Measurements from ENCODE around the gene IGFBP3. TPM values are rescaled to one million over a fixed set of nuclear protein-coding genes. Genes with fewer than 3 reads are reported as not detected.

The IGFBP3 gene
- total RNA-seq, 1 experiment from 2014 or later = 2.9 TPM

DNA sequence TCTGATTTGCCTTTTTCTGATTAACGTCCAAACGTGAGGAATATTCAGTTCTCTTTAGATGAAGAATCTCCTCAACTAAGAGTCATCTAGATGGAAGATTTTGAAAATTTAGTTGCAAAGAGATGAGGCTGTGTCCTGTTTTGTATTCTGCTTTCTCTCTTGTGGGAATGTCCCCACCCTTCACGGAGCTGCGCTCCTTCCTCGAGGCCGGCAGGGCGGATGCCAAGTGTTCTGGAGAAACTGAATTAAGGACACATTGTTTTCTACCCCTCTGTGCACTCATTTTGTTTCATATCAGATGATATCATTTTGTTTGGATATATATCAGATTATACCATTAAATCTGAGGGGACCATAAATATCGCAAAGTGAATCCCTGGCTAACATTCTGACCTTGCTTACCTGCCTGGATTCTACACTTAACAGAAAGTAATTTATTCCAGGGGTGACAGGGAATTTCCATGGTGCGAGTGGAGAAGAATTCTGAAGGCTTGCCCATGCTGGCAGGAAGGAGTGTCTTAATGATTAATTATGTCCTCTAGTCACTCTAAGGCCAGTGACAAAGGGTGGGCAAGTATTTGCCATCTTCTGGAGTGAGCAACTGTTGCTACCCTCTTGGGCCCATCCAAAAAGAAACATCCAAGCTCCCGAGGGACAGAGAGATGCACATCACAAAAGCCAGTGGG lies 47.9 kb upstream of the IGFBP3 start:
- no peaks in the 10 kb centered on the region for H3K27me3 Mint-ChIP-seq (ENCODE audit: low read depth)
- no peaks in the 10 kb centered on the region for H3K9me3 Mint-ChIP-seq
- ChIA-PET CTCF (no interaction called here), POLR2A (no interaction called here)
- TF ChIP-seq AFF4 (CRISPR knock-in tag; IDR thresholded peaks at IDR 0.05; ENCODE audit: borderline replicate concordance) (no peak), ZNF263 (CRISPR knock-in tag; IDR thresholded peaks at IDR 0.05; ENCODE audit: low read depth) (no peak), CREB1 (CRISPR knock-in tag; IDR thresholded peaks at IDR 0.05) (no peak), HMGA2 (CRISPR knock-in tag; IDR thresholded peaks at IDR 0.05) (no peak), ZNF219 (CRISPR knock-in tag; IDR thresholded peaks at IDR 0.05; ENCODE audit: borderline replicate concordance) (no peak), IRF2 (CRISPR knock-in tag; IDR thresholded peaks at IDR 0.05; ENCODE audit: borderline replicate concordance, low read depth) (no peak), JAZF1 (CRISPR knock-in tag; IDR thresholded peaks at IDR 0.05) (no peak), FOXK1 (CRISPR knock-in tag; IDR thresholded peaks at IDR 0.05) (no peak), MLX (CRISPR knock-in tag; IDR thresholded peaks at IDR 0.05) (no peak), ZNF425 (CRISPR knock-in tag; conservative IDR thresholded peaks at IDR 0.05) (no peak), ETV6 (CRISPR knock-in tag; IDR thresholded peaks at IDR 0.05) (no peak), NR3C1 (CRISPR knock-in tag; conservative IDR thresholded peaks at IDR 0.05; ENCODE audit: low read depth) (no peak), TP53 (CRISPR knock-in tag; IDR thresholded peaks at IDR 0.05) (no peak), RELA (CRISPR knock-in tag; IDR thresholded peaks at IDR 0.05; ENCODE audit: borderline replicate concordance) (no peak), SOX15 (CRISPR knock-in tag; IDR thresholded peaks at IDR 0.05) (no peak), FOXP1 (CRISPR knock-in tag; IDR thresholded peaks at IDR 0.05; ENCODE audit: borderline replicate concordance) (no peak), ZBTB21 (CRISPR knock-in tag; IDR thresholded peaks at IDR 0.05; ENCODE audit: borderline replicate concordance) (no peak)
- TF ChIP-seq, protein P1, sequence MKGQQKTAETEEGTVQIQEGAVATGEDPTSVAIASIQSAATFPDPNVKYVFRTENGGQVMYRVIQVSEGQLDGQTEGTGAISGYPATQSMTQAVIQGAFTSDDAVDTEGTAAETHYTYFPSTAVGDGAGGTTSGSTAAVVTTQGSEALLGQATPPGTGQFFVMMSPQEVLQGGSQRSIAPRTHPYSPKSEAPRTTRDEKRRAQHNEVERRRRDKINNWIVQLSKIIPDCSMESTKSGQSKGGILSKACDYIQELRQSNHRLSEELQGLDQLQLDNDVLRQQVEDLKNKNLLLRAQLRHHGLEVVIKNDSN (CRISPR knock-in tag; IDR thresholded peaks at IDR 0.05) = no peak
- TF ChIP-seq, protein P2, sequence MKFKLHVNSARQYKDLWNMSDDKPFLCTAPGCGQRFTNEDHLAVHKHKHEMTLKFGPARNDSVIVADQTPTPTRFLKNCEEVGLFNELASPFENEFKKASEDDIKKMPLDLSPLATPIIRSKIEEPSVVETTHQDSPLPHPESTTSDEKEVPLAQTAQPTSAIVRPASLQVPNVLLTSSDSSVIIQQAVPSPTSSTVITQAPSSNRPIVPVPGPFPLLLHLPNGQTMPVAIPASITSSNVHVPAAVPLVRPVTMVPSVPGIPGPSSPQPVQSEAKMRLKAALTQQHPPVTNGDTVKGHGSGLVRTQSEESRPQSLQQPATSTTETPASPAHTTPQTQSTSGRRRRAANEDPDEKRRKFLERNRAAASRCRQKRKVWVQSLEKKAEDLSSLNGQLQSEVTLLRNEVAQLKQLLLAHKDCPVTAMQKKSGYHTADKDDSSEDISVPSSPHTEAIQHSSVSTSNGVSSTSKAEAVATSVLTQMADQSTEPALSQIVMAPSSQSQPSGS (CRISPR knock-in tag; IDR thresholded peaks at IDR 0.05; ENCODE audit: borderline replicate concordance, low read depth) = no peak
- TF ChIP-seq, protein P3, sequence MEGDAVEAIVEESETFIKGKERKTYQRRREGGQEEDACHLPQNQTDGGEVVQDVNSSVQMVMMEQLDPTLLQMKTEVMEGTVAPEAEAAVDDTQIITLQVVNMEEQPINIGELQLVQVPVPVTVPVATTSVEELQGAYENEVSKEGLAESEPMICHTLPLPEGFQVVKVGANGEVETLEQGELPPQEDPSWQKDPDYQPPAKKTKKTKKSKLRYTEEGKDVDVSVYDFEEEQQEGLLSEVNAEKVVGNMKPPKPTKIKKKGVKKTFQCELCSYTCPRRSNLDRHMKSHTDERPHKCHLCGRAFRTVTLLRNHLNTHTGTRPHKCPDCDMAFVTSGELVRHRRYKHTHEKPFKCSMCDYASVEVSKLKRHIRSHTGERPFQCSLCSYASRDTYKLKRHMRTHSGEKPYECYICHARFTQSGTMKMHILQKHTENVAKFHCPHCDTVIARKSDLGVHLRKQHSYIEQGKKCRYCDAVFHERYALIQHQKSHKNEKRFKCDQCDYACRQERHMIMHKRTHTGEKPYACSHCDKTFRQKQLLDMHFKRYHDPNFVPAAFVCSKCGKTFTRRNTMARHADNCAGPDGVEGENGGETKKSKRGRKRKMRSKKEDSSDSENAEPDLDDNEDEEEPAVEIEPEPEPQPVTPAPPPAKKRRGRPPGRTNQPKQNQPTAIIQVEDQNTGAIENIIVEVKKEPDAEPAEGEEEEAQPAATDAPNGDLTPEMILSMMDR (IDR thresholded peaks at IDR 0.05) = no peak
- H3K4me1 Mint-ChIP-seq = 0 out of 2 replicates have a peak, but pooled peaks cover under 1% of the 10 kb centered on the region
- no peak overlapping the region for H3K27ac Mint-ChIP-seq
- no peaks in the 10 kb centered on the region for H3K36me3 Mint-ChIP-seq
- H3K4me3 Mint-ChIP-seq = no peak overlapping the region
- no peak for ATAC-seq
- DNase-seq (ENCODE audit: low spot score) = no peak
